ENCODE measurements around the gene SCMH1. TPM values are rescaled to one million over a fixed set of nuclear protein-coding genes. Genes with fewer than 3 reads are reported as not detected.

SCMH1 gene
- total RNA-seq, 2 experiments from 2014 or later: 25.1 to 30.3 TPM

- ChIA-PET CTCF (no interaction called here), POLR2A (no interaction called here)
- Mint-ChIP-seq H3K27me3 (ENCODE audit: low read depth) (no peaks in the 10 kb centered on the region), H3K4me1 (ENCODE audit: low read depth) (peaks cover 14% of the 10 kb centered on the region), H3K36me3 (ENCODE audit: low read depth) (peaks cover 39% of the 10 kb centered on the region), H3K4me3 (no peak overlapping the region), H3K9me3 (ENCODE audit: insufficient read depth) (no peaks in the 10 kb centered on the region), H3K27ac (no peak overlapping the region)
- ATAC-seq: no peak
- no peak for DNase-seq
Measured at GRCh38 chr1:41028034-41028642, 214.0 kb downstream of the SCMH1 start.

GRCh38 chr1:41025979-41026819, 215.9 kb downstream of the SCMH1 start:
- peak; percentile 8 for ATAC-seq
- H3K27ac Mint-ChIP-seq: peak overlapping the region; percentile 85
- no peaks in the 10 kb centered on the region for H3K9me3 Mint-ChIP-seq (ENCODE audit: insufficient read depth)
- POLR2A ChIA-PET: no interaction called here
- CTCF ChIA-PET: no interaction called here
- no peak overlapping the region for H3K4me3 Mint-ChIP-seq
- peaks cover 22% of the 10 kb centered on the region for H3K4me1 Mint-ChIP-seq (ENCODE audit: low read depth)
- no peaks in the 10 kb centered on the region for H3K27me3 Mint-ChIP-seq (ENCODE audit: low read depth)
- H3K36me3 Mint-ChIP-seq (ENCODE audit: low read depth): peaks cover 31% of the 10 kb centered on the region
- no peak for DNase-seq

DNA sequence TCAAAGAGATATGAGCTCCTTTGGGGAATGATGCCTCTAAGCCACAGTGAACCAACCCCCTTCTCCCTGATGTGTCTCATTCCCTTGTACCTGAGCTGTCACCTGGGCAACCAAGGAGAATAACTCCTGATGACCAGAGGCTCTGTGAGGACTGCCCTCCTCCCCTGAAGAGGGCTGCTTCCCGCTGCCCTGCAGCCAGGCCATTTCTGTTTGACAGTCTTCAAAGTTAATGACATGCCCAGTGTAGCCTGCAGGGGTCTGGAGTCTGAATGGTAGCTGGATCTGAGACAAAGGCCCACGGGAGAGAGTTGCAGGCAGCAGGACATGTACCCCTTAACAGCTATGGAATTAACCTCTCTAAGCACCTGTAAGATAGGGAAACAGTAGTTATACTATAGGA, 217.2 kb downstream of the SCMH1 start:
- ChIA-PET POLR2A (no interaction called here), CTCF (interaction anchor here (1.6 kb wide), 1 partner anchor 76 kb away, joined by 4 read pairs; no protein-coding TSS in a partner anchor)
- Mint-ChIP-seq H3K27me3 (ENCODE audit: low read depth) (no peaks in the 10 kb centered on the region), H3K36me3 (ENCODE audit: low read depth) (peaks cover 26% of the 10 kb centered on the region), H3K27ac (peak overlapping the region; percentile 39), H3K9me3 (ENCODE audit: insufficient read depth) (no peaks in the 10 kb centered on the region), H3K4me3 (no peak overlapping the region), H3K4me1 (ENCODE audit: low read depth) (peaks cover 25% of the 10 kb centered on the region)
- ATAC-seq: no peak
- no peak for DNase-seq

GRCh38 chr1:41023279-41023990, 218.7 kb downstream of the SCMH1 start:
- H3K27me3 Mint-ChIP-seq (ENCODE audit: low read depth): no peaks in the 10 kb centered on the region
- ATAC-seq: no peak
- peaks cover 28% of the 10 kb centered on the region for H3K36me3 Mint-ChIP-seq (ENCODE audit: low read depth)
- no peak for DNase-seq
- no peak overlapping the region for H3K4me3 Mint-ChIP-seq
- H3K4me1 Mint-ChIP-seq (ENCODE audit: low read depth): peaks cover 25% of the 10 kb centered on the region
- H3K27ac Mint-ChIP-seq: no peak overlapping the region
- ChIA-PET POLR2A (no interaction called here), CTCF (interaction anchor here (1.6 kb wide), 1 partner anchor 74 kb away, joined by 4 read pairs; no protein-coding TSS in a partner anchor)
- H3K9me3 Mint-ChIP-seq (ENCODE audit: insufficient read depth): no peaks in the 10 kb centered on the region

DNA sequence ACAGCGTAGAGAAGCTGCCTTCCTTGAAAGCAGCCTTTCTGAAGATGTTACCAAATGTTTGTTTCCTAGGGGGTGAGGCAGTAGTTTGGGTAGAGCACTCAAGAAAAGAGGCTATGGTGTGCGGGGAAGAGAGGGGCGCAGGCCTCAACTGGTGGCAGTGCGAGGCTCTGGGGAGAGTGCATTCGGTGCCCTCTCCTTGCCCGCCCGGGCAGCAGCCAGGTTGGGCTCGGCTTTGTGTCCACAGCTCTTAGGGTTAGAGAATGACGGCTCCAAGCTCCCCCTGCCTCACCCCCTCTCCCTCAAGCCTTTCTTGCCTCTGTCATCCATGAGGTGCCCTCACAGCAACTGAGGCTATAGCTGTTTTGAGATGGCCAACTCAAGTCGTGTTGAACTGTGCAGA, 219.7 kb downstream of the SCMH1 start:
- peaks cover 24% of the 10 kb centered on the region for H3K36me3 Mint-ChIP-seq (ENCODE audit: low read depth)
- H3K27me3 Mint-ChIP-seq (ENCODE audit: low read depth): no peaks in the 10 kb centered on the region
- H3K4me3 Mint-ChIP-seq: no peak overlapping the region
- H3K27ac Mint-ChIP-seq: no peak overlapping the region
- no peaks in the 10 kb centered on the region for H3K9me3 Mint-ChIP-seq (ENCODE audit: insufficient read depth)
- ChIA-PET CTCF (no interaction called here), POLR2A (interaction anchor here (0.7 kb wide), 1 partner anchor 183 kb away, joined by 3 read pairs; no protein-coding TSS in a partner anchor)
- ATAC-seq: no peak
- H3K4me1 Mint-ChIP-seq (ENCODE audit: low read depth): peaks cover 25% of the 10 kb centered on the region
- DNase-seq: no peak

- Mint-ChIP-seq H3K27ac (peak within 1 kb of the TSS; percentile 43), H3K36me3 (ENCODE audit: low read depth) (peaks cover 24% of the 10 kb centered on the region), H3K27me3 (ENCODE audit: low read depth) (no peaks in the 10 kb centered on the region), H3K4me1 (ENCODE audit: low read depth) (peaks cover 25% of the 10 kb centered on the region), H3K4me3 (no peak within 1 kb of the TSS), H3K9me3 (ENCODE audit: insufficient read depth) (no peaks in the 10 kb centered on the region)
- DNase-seq (no peak), ATAC-seq (peak; percentile 16)
- CTCF ChIA-PET: interaction anchor here (1.7 kb wide), 1 partner anchor 18 kb away, joined by 6 read pairs; no protein-coding TSS in a partner anchor
- POLR2A ChIA-PET: interaction anchor here (0.6 kb wide), 1 partner anchor 289 kb away, joined by 3 read pairs; no protein-coding TSS in a partner anchor
Measured at GRCh38 chr1:41021526-41022308, 220.4 kb downstream of the SCMH1 start, which contains the start of gene SLFNL1. SLFNL1 (minus strand) TSS chr1:41021725; CDS start chr1:41020660, 1,065 bp downstream.

DNA sequence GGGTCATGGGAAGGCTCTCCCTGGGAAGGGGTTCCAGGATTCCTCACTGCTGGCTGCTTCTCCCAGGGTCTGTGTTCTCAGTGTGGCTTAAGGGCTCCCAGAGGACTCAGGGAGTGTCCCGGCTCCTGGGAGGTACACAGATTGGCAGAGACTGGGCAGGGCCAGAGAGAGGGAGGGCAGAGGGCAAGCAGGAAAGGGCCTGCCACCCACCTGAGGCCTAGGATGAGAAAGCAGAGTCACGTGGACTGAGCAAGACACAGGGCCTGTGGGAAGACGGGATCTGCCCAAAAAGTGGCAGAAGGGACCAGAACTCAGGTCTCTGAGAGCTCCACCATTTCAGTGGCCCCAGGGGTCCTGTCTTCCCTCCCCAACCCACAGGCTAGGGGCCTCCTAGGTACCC, 221.5 kb downstream of the SCMH1 start:
- ChIA-PET CTCF (interaction anchor here (1.7 kb wide), 1 partner anchor 17 kb away, joined by 6 read pairs; no protein-coding TSS in a partner anchor), POLR2A (interaction anchor here (0.6 kb wide), 1 partner anchor 31 kb away, joined by 3 read pairs; no protein-coding TSS in a partner anchor)
- Mint-ChIP-seq H3K27ac (no peak overlapping the region), H3K4me3 (no peak overlapping the region), H3K27me3 (ENCODE audit: low read depth) (no peaks in the 10 kb centered on the region), H3K36me3 (ENCODE audit: low read depth) (peaks cover 23% of the 10 kb centered on the region), H3K4me1 (ENCODE audit: low read depth) (peaks cover 17% of the 10 kb centered on the region), H3K9me3 (ENCODE audit: insufficient read depth) (no peaks in the 10 kb centered on the region)
- DNase-seq (no peak), ATAC-seq (no peak)

GRCh38 chr1:41020109-41020576, 222.0 kb downstream of the SCMH1 start:
- no peak for ATAC-seq
- ChIA-PET POLR2A (no interaction called here), CTCF (no interaction called here)
- no peaks in the 10 kb centered on the region for H3K9me3 Mint-ChIP-seq (ENCODE audit: insufficient read depth)
- H3K27me3 Mint-ChIP-seq (ENCODE audit: low read depth): no peaks in the 10 kb centered on the region
- H3K36me3 Mint-ChIP-seq (ENCODE audit: low read depth): peaks cover 21% of the 10 kb centered on the region
- peaks cover 14% of the 10 kb centered on the region for H3K4me1 Mint-ChIP-seq (ENCODE audit: low read depth)
- no peak overlapping the region for H3K4me3 Mint-ChIP-seq
- H3K27ac Mint-ChIP-seq: no peak overlapping the region
- no peak for DNase-seq

GRCh38 chr1:41019353-41019745, 222.8 kb downstream of the SCMH1 start:
- no peak for ATAC-seq
- Mint-ChIP-seq H3K36me3 (ENCODE audit: low read depth) (peaks cover 25% of the 10 kb centered on the region), H3K27me3 (ENCODE audit: low read depth) (no peaks in the 10 kb centered on the region)

DNA sequence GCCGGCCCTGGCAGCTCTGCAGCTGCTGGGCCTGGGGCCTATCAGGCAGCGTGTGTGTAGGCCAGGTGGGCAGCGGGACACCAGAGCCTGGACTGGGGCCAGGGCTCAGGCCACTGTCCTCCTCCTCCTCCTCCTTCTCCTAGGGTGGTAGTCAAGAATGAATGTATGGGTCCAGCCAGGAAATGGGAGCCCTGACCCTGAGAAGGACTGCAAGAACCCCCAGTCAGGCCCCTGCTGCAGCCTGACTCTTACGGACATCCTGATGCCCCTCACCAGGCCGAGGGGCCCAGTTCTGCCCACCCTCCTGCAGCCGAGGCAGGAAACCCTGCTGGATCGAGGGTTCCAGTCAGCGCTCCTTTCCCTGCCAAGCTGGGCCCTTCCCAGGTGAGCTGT, 224.1 kb downstream of the SCMH1 start:
- CTCF ChIA-PET: no interaction called here
- DNase-seq: no peak
- Mint-ChIP-seq H3K4me1 (ENCODE audit: low read depth) (peaks cover 26% of the 10 kb centered on the region), H3K36me3 (ENCODE audit: low read depth) (peaks cover 33% of the 10 kb centered on the region), H3K4me3 (no peak overlapping the region), H3K9me3 (ENCODE audit: insufficient read depth) (no peaks in the 10 kb centered on the region), H3K27ac (no peak overlapping the region), H3K27me3 (ENCODE audit: low read depth) (no peaks in the 10 kb centered on the region)
- POLR2A ChIA-PET: no interaction called here
- no peak for ATAC-seq

More at GRCh38 chr1:41019353-41019745, 222.8 kb downstream of the SCMH1 start:
- Mint-ChIP-seq H3K4me3 (no peak overlapping the region), H3K27ac (peak overlapping the region; percentile 66), H3K4me1 (ENCODE audit: low read depth) (peaks cover 18% of the 10 kb centered on the region), H3K9me3 (ENCODE audit: insufficient read depth) (no peaks in the 10 kb centered on the region)
- no peak for DNase-seq
- POLR2A ChIA-PET: no interaction called here
- CTCF ChIA-PET: no interaction called here

Data from activated CD8-positive, alpha-beta T cell treated with anti-CD3 and anti-CD28 coated beads, Interleukin-2, amount 10 ng/mL, durations not matched to agents 7 days and 5 days (primary cell).